Hindlimb muscle (tissue), 1 donor: ENCODE measurements around the gene FAM241B. TPM values are rescaled to one million over a fixed set of nuclear protein-coding genes. Genes with fewer than 3 reads are reported as not detected.

Experiments
- DNase-seq: peaks from one replicate; pipeline ENCODE4 v3.0.0-alpha.2; 2013
- polyA plus RNA-seq: library from polyadenylated mRNA; unstranded; fragments of 120-200 nt; gene quantifications from one replicate; pipeline ENCODE4 v1.2.1, GENCODE V29; 2013; ENCODE audit not compliant: insufficient read length

FAM241B gene
- polyA plus RNA-seq, result 0.27 TPM

DNA sequence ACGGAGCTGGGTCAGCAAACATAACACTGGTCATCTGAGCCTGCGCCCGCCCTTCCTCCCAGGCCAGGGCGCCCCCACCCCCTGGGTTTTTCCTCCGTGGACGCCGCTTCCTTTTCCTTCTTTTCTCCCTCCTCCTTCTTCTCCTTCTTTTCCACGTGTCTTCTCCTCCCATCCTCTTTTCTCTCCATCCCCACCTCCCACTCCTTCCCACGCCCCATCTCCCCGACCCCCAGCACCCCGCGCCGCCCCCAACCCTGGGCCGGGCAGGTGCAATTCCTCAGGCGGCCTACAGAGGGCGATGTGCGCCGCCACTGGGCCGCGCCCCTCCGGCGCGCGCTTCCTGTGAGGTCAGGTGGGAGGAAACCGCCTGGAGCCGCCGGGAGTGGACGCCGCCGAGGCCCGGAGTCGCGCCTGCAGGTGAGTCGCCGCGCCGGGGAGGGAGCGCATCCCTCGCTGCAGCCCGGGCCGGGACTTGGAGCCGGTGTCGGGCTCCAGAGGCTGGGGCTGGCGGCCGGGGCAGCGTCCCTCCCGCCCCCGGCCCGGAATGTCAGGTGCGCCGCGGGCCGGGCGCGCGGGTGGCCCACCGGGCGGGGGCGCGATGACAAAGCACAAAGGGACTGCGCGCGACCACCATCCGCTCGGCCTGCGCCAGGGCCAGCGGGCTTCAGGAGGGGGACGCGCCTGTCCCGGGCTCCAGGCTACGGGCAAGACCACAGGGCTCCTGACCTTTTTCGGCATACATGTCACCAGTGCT lies at the start of gene FAM241B:
TSS of gene FAM241B (plus strand) at position 351 of the 754 bp plus-strand sequence. CDS start 1,497 bp downstream, outside the sequence.
- DNase-seq, result no peak

GRCh38 chr10:69580435-69580834 lies 49.6 kb upstream of the FAM241B start:
- DNase-seq, result no peak

GRCh38 chr10:69583106-69583505 lies 46.9 kb upstream of the FAM241B start:
- no peak for DNase-seq

DNA sequence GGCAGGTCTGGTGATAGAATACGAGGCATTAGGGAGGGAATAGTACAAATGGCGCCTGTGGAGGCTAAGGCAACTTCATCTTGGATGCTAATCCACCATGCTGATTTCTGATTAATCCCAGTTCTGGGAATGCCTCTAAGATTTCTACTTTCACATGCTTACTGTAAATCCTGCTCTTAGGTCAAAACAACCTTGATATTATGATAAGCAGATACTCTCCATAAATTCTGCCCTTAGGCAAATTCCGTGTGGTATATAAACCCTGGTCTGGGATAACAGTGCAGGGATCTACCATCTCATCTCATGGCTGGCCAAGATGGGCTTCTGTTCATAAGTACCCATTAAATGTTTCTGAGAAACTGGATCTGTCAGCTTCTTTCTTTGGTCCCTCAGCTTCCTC lies 45.4 kb upstream of the FAM241B start:
- no peak for DNase-seq

GRCh38 chr10:69588358-69588757 lies 41.7 kb upstream of the FAM241B start:
- no peak for DNase-seq

DNA sequence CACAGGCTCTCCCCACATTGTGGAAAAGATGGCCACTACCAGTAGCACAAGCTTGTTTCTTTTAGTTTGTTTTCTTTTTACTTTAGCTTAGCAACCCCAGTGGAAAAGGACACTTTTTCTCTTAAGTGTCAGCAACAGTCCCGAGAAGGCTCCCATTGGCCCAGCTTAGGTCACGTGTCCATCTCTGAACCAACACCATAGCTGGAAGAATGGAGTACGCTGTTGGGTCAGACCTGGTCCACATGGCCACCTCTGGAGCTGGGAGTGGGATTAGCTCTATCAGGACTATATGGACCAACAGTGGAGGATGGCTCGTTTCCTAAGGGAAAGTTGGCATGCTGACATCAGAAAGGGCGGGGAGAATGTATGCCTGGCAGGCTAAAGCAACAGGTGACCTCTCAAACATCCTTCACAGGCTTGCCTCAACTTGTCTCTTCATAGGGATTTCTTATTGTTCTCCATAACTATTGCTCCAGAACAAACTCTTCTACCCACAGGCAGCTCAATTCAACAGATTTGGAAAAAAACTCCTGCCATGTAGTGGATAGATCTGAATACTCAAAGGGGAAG lies 29.2 kb upstream of the FAM241B start:
- no peak for DNase-seq

- DNase-seq, result no peak
These were observed 21.0 kb upstream of the FAM241B start for GRCh38 chr10:69609077-69609476.

DNA sequence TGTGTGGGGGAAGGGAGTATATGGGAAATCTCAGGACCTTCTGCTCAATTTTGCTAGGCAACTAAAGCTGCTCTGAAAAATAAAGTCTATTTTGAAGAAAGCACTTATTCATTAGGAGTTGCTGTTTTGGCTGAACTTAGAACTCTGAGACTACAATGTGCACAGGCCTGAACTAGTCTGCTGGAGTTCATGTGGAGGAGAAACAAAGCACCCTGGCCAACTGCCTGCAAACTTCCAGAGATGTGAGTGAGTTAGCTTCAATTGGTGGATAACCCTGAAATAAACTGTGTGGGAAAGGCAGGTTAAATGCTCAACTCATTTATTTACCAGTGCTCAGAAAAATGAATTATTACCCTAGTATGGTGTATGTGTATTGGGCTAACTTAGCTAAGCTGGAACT lies 17.3 kb upstream of the FAM241B start:
- DNase-seq, result no peak

DNA sequence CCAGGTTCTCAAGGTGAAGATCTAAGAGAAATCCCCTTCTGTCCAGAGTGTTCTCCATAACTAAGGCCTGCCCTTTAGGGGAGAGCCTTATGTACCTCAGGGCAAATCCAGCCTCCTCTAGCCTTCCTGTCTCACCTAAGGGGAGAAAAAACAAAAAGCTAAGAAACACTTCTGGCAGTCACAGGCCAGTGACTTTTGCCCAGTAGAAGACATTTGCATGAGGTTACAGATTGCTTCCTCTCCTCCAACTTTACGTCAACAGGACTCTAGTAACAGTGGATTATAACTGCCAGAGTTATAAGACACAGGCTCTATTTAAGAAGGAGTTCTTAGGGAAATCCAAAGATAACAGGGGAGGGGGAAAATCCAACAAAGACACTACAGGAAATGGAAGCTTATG lies 15.9 kb upstream of the FAM241B start:
- no peak for DNase-seq

DNA sequence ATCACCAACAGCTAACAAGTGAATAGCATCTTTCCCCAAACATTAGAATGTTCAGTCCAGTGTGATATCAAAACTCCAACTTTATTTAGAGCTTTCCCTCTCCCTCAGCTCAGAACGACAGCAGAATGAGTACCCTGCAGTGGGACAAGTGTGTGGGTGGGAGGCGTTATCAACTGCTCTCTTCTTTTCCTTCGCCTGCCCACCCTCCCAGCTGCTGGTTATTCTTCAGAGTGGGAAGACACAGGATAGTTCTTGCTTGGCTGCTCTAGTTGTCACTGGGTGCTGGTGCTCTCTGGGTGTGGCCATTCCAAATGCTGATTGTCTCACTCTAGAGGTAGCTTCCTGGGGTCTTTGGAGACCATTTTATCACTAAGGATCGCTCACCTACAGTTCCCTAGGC lies 13.7 kb upstream of the FAM241B start:
- no peak for DNase-seq

- DNase-seq, result no peak
These were observed 11.3 kb upstream of the FAM241B start for GRCh38 chr10:69618746-69619145.

DNA sequence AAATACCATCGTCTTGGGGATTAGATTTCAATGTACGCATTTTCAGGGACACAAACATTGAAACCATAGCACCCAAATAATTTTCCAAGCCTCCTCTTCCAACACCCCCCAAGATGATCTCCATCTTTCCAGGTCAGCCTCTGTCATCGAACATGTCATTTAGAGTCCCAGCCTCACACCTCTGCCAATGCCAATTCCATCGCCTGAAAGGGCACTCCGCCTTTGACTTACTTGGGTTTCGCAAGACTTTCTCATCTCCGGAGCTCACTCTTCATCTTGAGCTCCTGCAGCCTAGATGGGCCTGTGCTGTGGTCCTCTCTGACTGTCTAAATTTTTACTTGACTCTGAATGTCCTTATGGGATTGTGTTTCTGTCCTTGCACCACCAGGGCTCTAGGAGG lies 10.4 kb upstream of the FAM241B start:
- DNase-seq, result no peak

DNA sequence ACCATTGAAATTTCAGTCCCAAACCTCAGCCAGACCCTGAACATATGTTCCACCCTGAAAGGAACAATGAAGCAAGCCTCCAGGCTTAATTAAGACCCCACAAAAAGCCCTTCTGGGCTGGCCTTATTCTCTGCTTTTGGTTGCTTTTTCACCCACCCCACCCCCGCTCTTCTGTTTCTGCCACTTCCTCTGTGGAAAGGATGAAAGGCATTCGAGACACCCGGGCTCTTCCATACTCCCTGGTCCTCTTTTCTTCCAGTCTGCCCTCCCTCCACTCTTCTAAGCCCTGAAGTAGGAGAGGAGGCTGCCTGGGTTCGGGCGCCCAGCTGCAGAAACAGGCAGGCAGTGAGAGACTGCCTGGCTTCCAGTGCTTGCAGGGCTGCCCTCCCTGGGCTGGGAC lies 9.4 kb upstream of the FAM241B start:
- no peak for DNase-seq

- no peak for DNase-seq
These were observed 5.7 kb upstream of the FAM241B start for GRCh38 chr10:69624245-69624786.

GRCh38 chr10:69626826-69627225 lies 3.2 kb upstream of the FAM241B start:
- no peak for DNase-seq

DNA sequence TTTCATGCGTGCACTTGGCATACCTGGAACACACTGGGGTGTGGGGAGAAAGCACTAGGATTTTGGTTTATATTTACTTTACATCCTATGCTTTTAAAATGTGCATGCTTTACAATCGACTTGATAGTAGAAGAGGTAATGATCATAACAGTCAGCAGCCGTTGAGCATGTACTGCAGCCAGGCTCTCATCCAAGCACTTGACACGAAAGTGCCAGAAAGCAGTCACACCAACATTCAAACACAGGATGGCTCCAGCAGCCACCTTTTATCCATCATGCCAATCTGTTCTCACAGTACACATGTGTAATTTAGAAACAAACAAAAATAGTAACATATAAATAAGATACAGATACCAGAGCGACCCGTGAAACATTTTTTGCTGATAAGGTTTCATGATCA lies 1.2 kb upstream of the FAM241B start:
- DNase-seq, result no peak

- no peak for DNase-seq
These were observed 539 bp upstream of the FAM241B start for GRCh38 chr10:69629519-69629896.

GRCh38 chr10:69630651-69631400 lies 779 bp downstream of the FAM241B start:
- DNase-seq, result no peak

DNA sequence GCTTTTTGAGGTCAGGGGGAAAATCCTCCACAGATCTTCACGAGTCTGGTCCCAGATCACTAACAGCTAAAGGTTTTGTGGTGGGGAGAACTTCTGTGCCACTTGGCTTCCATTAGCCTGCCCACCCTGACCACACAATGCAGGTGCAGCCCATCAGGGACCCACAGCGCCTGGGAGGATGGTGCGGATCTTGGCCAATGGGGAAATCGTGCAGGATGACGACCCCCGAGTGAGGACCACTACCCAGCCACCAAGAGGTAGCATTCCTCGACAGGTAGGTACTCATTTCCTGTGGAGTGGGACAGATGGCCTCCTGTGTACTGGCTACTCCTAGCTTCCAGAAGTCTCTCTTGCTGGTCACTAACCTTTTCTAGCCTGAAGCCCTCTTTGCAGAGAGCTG lies 1.5 kb downstream of the FAM241B start:
- DNase-seq, result no peak

GRCh38 chr10:69632516-69633199 lies 2.6 kb downstream of the FAM241B start:
- no peak for DNase-seq

- no peak for DNase-seq
These were observed 3.9 kb downstream of the FAM241B start for GRCh38 chr10:69633673-69634635.
